ENCODE results near the gene SDHAF1. TPM values are rescaled to one million over a fixed set of nuclear protein-coding genes. Genes with fewer than 3 reads are reported as not detected.

SDHAF1 gene
- total and polyA plus RNA-seq, 2 donors (not counting 3 experiments of a cell fraction or from before 2014, with no cell fraction given): 10.3 to 16.2 TPM

DNA sequence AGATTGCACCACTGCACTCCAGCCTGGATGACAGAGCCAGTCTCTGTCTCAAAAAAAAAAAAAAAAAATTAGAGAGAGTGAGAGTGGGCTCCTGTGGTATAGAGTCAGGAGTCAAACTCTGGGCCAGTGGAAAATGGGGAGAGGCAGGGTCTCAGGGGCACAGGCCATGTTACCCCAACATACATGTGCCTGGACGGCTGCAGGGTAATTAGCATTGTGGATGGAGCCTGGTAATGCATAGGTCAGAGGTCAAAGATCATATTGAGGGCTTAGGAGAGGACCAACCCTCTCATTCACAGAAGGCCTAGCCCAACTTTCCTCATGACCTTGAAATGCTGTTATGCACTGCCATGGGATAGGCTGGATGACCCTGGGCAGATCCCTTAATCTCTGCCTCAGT is 30.6 kb downstream of the SDHAF1 start:
- FAIRE-seq: no peak
- TF ChIP-seq, protein P1, sequence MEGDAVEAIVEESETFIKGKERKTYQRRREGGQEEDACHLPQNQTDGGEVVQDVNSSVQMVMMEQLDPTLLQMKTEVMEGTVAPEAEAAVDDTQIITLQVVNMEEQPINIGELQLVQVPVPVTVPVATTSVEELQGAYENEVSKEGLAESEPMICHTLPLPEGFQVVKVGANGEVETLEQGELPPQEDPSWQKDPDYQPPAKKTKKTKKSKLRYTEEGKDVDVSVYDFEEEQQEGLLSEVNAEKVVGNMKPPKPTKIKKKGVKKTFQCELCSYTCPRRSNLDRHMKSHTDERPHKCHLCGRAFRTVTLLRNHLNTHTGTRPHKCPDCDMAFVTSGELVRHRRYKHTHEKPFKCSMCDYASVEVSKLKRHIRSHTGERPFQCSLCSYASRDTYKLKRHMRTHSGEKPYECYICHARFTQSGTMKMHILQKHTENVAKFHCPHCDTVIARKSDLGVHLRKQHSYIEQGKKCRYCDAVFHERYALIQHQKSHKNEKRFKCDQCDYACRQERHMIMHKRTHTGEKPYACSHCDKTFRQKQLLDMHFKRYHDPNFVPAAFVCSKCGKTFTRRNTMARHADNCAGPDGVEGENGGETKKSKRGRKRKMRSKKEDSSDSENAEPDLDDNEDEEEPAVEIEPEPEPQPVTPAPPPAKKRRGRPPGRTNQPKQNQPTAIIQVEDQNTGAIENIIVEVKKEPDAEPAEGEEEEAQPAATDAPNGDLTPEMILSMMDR (IDR thresholded peaks at IDR 0.05; ENCODE audit: extremely low read depth in 1 of 2, insufficient read depth in 1 of 2, low read depth in 1 of 2, low read length in 2 of 2): no peak
- TF ChIP-seq EZH2 (IDR thresholded peaks at IDR 0.05; ENCODE audit: borderline replicate concordance, low read depth, low read length, severe bottlenecking) (no peak), FOS (IDR thresholded peaks at IDR 0.05; ENCODE audit: borderline replicate concordance, insufficient read depth, low read length) (no peak), POLR2AphosphoS5 (IDR thresholded peaks at IDR 0.05; ENCODE audit: insufficient read depth, low read depth, low read length) (no peak), JUN (IDR thresholded peaks at IDR 0.05; ENCODE audit: borderline replicate concordance, insufficient read depth, insufficient read length, low read depth) (no peak), MYC (IDR thresholded peaks at IDR 0.05; ENCODE audit: low read depth, low read length) (no peak), GATA2 (IDR thresholded peaks at IDR 0.05; ENCODE audit: insufficient read depth, insufficient read length, low read depth, low read length) (no peak)
- TF ChIP-seq, protein P2, sequence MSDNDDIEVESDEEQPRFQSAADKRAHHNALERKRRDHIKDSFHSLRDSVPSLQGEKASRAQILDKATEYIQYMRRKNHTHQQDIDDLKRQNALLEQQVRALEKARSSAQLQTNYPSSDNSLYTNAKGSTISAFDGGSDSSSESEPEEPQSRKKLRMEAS (IDR thresholded peaks at IDR 0.05; ENCODE audit: insufficient read depth, insufficient read length): no peak
- intact Hi-C loops (cut with micrococcal nuclease) (no loop called here), dilution Hi-C loops (cut with MboI; ENCODE audit: extremely low pct_ligation_motif_present, low sequenced_read_pairs) (no loop called here)
- peaks cover 0 to 14% of the 10 kb centered on the region in 2 experiments for H3K36me3 ChIP-seq (ENCODE audit: control insufficient read depth in 2 of 2, extremely low read depth in 1 of 2, insufficient read depth in 2 of 2, low read length in 2 of 2)
- no peak overlapping the region for H3K4me3 ChIP-seq (replicated peaks in 1 of 3; ENCODE audit: insufficient read depth in 1 of 3, low read depth in 1 of 3, low read length in 3 of 3)
- H2AFZ ChIP-seq (ENCODE audit: low read depth, low read length): no peak overlapping the region
- H4K20me1 ChIP-seq (replicated peaks; ENCODE audit: control insufficient read depth, extremely low read depth, insufficient read depth, low read length): no peaks in the 10 kb centered on the region
- H3K4me2 ChIP-seq (ENCODE audit: insufficient read depth, low read length): no peak overlapping the region
- no peaks in the 10 kb centered on the region for H3K4me1 ChIP-seq (ENCODE audit: control insufficient read depth, extremely low read depth, insufficient read depth, low read length)
- no peaks in the 10 kb centered on the region for H3K79me2 ChIP-seq (ENCODE audit: control insufficient read depth, insufficient read depth, low read length)
- H3K9me1 ChIP-seq (replicated peaks; ENCODE audit: control insufficient read depth, extremely low read depth, insufficient read depth, low read length): no peaks in the 10 kb centered on the region
- POLR2A ChIA-PET: no interaction called here
- H3K27me3 ChIP-seq (ENCODE audit: control insufficient read depth in 2 of 2, insufficient read depth in 2 of 2, low read length in 2 of 2): no peaks in the 10 kb centered on the region
- DNase-seq (ENCODE audit: low read depth, low spot score): no peak
- CTCF ChIA-PET: no interaction called here
- no peak overlapping the region for H3K27ac ChIP-seq (ENCODE audit: insufficient read depth, low read depth, low read length)
- no peak overlapping the region for H3K9ac ChIP-seq (replicated peaks; ENCODE audit: extremely low read depth, insufficient read depth, low read length)
- H3K9me3 ChIP-seq (replicated peaks; ENCODE audit: control insufficient read depth, insufficient read depth, low read length): no peaks in the 10 kb centered on the region
- BruUV-seq (replicated peaks): no TSS peak
